WERI-Rb-1 (cell line): ENCODE results near the gene TIGD3.
A peak's percentile ranks its signal among the peaks of the same experiment; 100 is the strongest.

Experiments used
- DNase-seq: peaks from one replicate; pipeline ENCODE4 v3.0.0-alpha.2; 2020
- H3K27ac ChIP-seq: fragments of 250-450 bp; sonication (Bioruptor Pico); 2 replicates; pipeline ENCODE4 v1.5.1; 2020; ENCODE audit warnings: mild to moderate bottlenecking, moderate library complexity
- H3K27me3 ChIP-seq: fragments of 250-450 bp; sonication (Bioruptor Pico); 2 replicates; pipeline ENCODE4 v1.5.1; 2021; ENCODE audit warnings: mild to moderate bottlenecking, low read depth, moderate library complexity; ENCODE audit not compliant: insufficient read depth, severe bottlenecking
- H3K36me3 ChIP-seq: fragments of 250-450 bp; sonication (Bioruptor Pico); 2 replicates; pipeline ENCODE4 v1.5.1; 2020; ENCODE audit warnings: mild to moderate bottlenecking, moderate library complexity
- H3K4me3 ChIP-seq: 2 replicates; pipeline ENCODE4 v1.5.1; 2011; ENCODE audit warnings: low read depth, mild to moderate bottlenecking, control low read depth, low read length
- H3K9me3 ChIP-seq: fragments of 250-450 bp; sonication (Bioruptor Pico); 2 replicates; pipeline ENCODE4 v1.5.1; 2021; ENCODE audit warnings: mild to moderate bottlenecking, moderate library complexity; ENCODE audit not compliant: severe bottlenecking
- TF ChIP-seq, protein P1 (sequence below): IDR thresholded peaks from 2 replicates; pipeline ENCODE4 v1.5.1; 2011; ENCODE audit warnings: low read depth, mild to moderate bottlenecking, control low read depth, inconsistent platforms, low read length

Gene TIGD3

GRCh38 chr11:65315866-65316226 lies 38.7 kb upstream of the TIGD3 start:
- Histone ChIP-seq H3K9me3 (no peaks in the 10 kb centered on the region), H3K36me3 (peaks cover 6% of the 10 kb centered on the region), H3K27ac (no peak overlapping the region), H3K27me3 (no peaks in the 10 kb centered on the region), H3K4me3 (peak overlapping the region; percentile 86)
- TF ChIP-seq, protein P1, sequence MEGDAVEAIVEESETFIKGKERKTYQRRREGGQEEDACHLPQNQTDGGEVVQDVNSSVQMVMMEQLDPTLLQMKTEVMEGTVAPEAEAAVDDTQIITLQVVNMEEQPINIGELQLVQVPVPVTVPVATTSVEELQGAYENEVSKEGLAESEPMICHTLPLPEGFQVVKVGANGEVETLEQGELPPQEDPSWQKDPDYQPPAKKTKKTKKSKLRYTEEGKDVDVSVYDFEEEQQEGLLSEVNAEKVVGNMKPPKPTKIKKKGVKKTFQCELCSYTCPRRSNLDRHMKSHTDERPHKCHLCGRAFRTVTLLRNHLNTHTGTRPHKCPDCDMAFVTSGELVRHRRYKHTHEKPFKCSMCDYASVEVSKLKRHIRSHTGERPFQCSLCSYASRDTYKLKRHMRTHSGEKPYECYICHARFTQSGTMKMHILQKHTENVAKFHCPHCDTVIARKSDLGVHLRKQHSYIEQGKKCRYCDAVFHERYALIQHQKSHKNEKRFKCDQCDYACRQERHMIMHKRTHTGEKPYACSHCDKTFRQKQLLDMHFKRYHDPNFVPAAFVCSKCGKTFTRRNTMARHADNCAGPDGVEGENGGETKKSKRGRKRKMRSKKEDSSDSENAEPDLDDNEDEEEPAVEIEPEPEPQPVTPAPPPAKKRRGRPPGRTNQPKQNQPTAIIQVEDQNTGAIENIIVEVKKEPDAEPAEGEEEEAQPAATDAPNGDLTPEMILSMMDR = no peak
- no peak for DNase-seq

GRCh38 chr11:65316227-65317024 lies 38.1 kb upstream of the TIGD3 start:
- H3K27ac ChIP-seq = peak overlapping the region; percentile 42; the same call in 1 of the 2 replicates
- no peaks in the 10 kb centered on the region for H3K27me3 ChIP-seq
- no peaks in the 10 kb centered on the region for H3K9me3 ChIP-seq
- TF ChIP-seq, protein P1 = no peak
- H3K36me3 ChIP-seq = peaks cover 12% of the 10 kb centered on the region
- no peak overlapping the region for H3K4me3 ChIP-seq
- no peak for DNase-seq

- peaks cover 16% of the 10 kb centered on the region for H3K36me3 ChIP-seq
- TF ChIP-seq, protein P1 = no peak
- no peaks in the 10 kb centered on the region for H3K27me3 ChIP-seq
- H3K9me3 ChIP-seq = no peaks in the 10 kb centered on the region
- DNase-seq = peak; percentile 68
- H3K4me3 ChIP-seq = no peak overlapping the region
- peak overlapping the region; percentile 42; the same call in 1 of the 2 replicates for H3K27ac ChIP-seq
Measured at GRCh38 chr11:65317025-65317786, 37.3 kb upstream of the TIGD3 start.

DNA sequence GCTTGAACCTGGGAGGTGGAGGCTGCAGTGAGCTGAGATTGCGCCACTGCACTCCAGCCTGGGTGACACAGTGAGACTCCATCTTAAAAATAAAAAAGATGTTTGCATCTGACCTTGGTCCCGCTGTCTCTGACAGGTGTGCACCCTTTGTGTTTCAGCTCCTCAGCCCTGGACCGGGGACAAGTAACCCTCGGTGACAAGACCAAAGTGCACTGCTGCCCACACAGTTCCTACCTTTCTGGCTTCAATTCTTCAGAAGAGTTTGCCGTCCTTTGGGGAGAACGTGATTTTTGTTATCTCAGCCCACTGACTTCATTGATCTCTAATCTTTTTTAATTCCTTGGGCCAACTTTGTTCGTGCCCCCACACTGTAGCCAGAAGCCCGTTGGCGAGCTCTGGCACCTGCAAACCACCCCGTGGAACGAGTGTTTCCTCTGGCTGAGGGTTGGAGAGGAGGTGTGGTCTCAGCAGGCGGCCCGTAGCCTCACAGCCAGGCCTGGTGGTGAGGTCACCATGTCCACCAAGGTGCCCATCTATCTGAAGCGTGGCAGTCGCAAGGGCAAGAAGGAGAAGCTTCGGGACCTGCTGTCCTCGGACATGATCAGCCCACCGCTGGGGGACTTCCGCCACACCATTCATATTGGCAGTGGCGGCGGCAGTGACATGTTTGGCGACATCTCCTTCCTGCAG lies 34.0 kb upstream of the TIGD3 start:
- no peaks in the 10 kb centered on the region for H3K9me3 ChIP-seq
- no peaks in the 10 kb centered on the region for H3K27me3 ChIP-seq
- H3K4me3 ChIP-seq = no peak overlapping the region
- peaks cover 20% of the 10 kb centered on the region for H3K36me3 ChIP-seq
- TF ChIP-seq, protein P1 = no peak
- no peak overlapping the region for H3K27ac ChIP-seq
- no peak for DNase-seq

DNA sequence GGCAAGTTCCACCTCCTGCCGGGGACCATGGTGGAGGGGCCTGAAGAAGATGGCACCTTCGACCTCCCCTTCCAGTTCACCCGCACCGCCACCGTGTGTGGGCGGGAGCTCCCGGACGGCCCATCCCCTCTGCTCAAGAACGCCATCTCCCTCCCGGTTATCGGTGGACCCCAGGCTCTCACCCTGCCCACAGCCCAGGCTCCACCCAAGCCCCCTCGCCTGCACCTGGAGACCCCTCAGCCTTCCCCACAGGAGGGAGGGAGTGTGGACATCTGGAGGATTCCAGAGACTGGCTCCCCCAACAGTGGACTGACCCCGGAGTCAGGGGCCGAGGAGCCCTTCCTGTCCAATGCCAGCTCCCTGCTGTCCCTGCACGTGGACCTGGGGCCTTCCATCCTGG lies 33.5 kb upstream of the TIGD3 start:
- Histone ChIP-seq H3K4me3 (no peak overlapping the region), H3K36me3 (peaks cover 20% of the 10 kb centered on the region), H3K27me3 (no peaks in the 10 kb centered on the region), H3K9me3 (no peaks in the 10 kb centered on the region), H3K27ac (no peak overlapping the region)
- TF ChIP-seq, protein P1 = no peak
- no peak for DNase-seq
